Pancreas (tissue), 10 donors: ENCODE results near the gene HPN. TPM values are rescaled to one million over a fixed set of nuclear protein-coding genes. Genes with fewer than 3 reads are reported as not detected.

Experiments
- ATAC-seq, 4 donors: fragments of 200-7000 bp; cut with Tn5 transposase; one replicate each; pipeline versions ENCODE4 v1.8.0 to v1.9.1; 2020; ENCODE audit warnings: mild to moderate bottlenecking in 4 of 4, moderate library complexity in 4 of 4
- DNase-seq, 6 donors: peaks; one replicate each; pipeline ENCODE4 v3.0.0-alpha.2; 2020
- FAIRE-seq: peaks from 2 replicates; lab custom pipeline; 2012; peaks lifted over from hg19 to GRCh38; lab: Jason Lieb, UNC
- H3K27ac ChIP-seq, 4 donors: fragments of 200-600 bp; sonication (generic); 1 replicate in 3 of 4; 2 replicates in 1 of 4; pipeline versions ENCODE4 v1.5.0 to v1.8.0; 2020
- H3K27me3 ChIP-seq, 4 donors: fragments of 200-600 bp; one replicate each; pipeline ENCODE4 v1.8.0; 2021
- H3K36me3 ChIP-seq, 3 donors: fragments of 200-600 bp; sonication (generic) in 1 of 3; one replicate each; pipeline versions ENCODE4 v1.5.0 to v1.8.0; 2020 to 2021
- H3K4me1 ChIP-seq, 3 donors: fragments of 200-600 bp; one replicate each; pipeline ENCODE4 v1.8.0; 2021
- H3K4me3 ChIP-seq, 4 donors: fragments of 200-600 bp; sonication (generic) in 2 of 4; one replicate each; pipeline versions ENCODE4 v1.5.0 to v1.8.0; 2020 to 2021
- H3K9me3 ChIP-seq, 4 donors: fragments of 200-600 bp; one replicate each; pipeline ENCODE4 v1.8.0; 2021
- WGBS, 2 donors: extraction: QIAGEN DNeasy Blood & Tissue Kit; methylation state at CpG; one replicate each; pipeline ENCODE4 v1.1.7; 2013; 5-methylcytosine and 5-hydroxymethylcytosine counted together
- intact Hi-C, 3 donors: fragments of 100-400 bp; cut with DNase I; formaldehyde crosslinking; loops; one replicate each; pipeline versions ENCODE4 v1.11.1 to v1.14.2; 2022
- polyA plus RNA-seq, 2 donors: library from polyadenylated mRNA; stranded (reverse); fragments of 200-250 nt; gene quantifications; one replicate each; pipeline ENCODE4 v1.2.3, GENCODE V29; 2013
- total RNA-seq, 6 donors: library from RNA; stranded (reverse); fragmentation: NEBNext Ultra II Directional in 4 of 6; extraction: Animal tissue kit (Norgen Biotek cat#: 25700) in 4 of 6; gene quantifications; one replicate each; pipeline versions ENCODE4 v1.2.1 to v1.2.4, GENCODE V29; 2021 to 2023
- TF ChIP-seq, protein P1 (sequence below), 4 donors: fragments of 200-600 bp; sonication (generic) in 3 of 4; IDR thresholded peaks; one replicate each; pipeline versions ENCODE4 v1.5.0 to v1.8.0; 2021; ENCODE audit warnings: antibody characterized with exemption in 4 of 4
- donor health status: healthy with polysubstance abuse.
- donor health status: DM: no; HTN: no; CAD: no; lungs with moderate emphysema.
- donor health status: DM: no; HTN: no; CAD: no.
- donor health status: control.
- donor health status: control.
- donor health status: Bipolar disorder and iron deficiency.
- donor health status: DM: yes; HTN: yes; CAD: no.
- donor health status: DM: no; HTN: no; CAD: no.
- donor health status: DM: no; HTN: no; CAD: no.
- donor health status: DM: yes; HTN: yes; CAD: no.

The HPN gene
- total and polyA plus RNA-seq, 8 donors: 93.0 to 238 (median 124) TPM

DNA sequence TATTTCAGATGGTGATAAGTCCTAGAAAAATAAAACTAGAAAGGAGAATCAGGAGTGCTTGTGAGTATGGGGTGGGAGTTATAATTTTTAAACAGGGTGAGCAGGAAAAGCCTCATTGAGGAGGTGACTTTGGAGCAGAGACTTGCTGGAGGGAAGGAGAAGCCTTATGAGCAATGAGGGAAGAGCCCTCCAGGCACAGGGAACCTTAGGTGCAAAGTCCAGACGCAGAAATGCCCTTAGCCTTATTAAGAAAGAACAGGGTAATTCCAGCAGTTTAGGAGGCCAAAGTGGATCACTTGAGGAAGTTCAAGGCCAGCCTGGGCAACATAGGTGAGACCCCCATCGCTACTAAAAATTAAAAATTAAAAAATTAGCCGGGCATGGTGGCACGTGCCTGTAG, 53.1 kb downstream of the HPN start:
- Histone ChIP-seq H3K27me3 (no peaks in the 10 kb centered on the region), H3K4me3 (no peak overlapping the region), H3K4me1 (peaks cover 0 to 8% (median 5%) of the 10 kb centered on the region in 3 donors), H3K9me3 (no peaks in the 10 kb centered on the region), H3K36me3 (no peaks in the 10 kb centered on the region), H3K27ac (no peak overlapping the region)
- intact Hi-C loops: no loop called here
- DNase-seq: no peak
- TF ChIP-seq, protein P1, sequence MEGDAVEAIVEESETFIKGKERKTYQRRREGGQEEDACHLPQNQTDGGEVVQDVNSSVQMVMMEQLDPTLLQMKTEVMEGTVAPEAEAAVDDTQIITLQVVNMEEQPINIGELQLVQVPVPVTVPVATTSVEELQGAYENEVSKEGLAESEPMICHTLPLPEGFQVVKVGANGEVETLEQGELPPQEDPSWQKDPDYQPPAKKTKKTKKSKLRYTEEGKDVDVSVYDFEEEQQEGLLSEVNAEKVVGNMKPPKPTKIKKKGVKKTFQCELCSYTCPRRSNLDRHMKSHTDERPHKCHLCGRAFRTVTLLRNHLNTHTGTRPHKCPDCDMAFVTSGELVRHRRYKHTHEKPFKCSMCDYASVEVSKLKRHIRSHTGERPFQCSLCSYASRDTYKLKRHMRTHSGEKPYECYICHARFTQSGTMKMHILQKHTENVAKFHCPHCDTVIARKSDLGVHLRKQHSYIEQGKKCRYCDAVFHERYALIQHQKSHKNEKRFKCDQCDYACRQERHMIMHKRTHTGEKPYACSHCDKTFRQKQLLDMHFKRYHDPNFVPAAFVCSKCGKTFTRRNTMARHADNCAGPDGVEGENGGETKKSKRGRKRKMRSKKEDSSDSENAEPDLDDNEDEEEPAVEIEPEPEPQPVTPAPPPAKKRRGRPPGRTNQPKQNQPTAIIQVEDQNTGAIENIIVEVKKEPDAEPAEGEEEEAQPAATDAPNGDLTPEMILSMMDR (IDR thresholded peaks at IDR 0.05): no peak
- 88 to 91% methylated on average over 4 of the region's 4 CpGs for WGBS, 2 donors
- no peak for FAIRE-seq
- no peak for ATAC-seq

DNA sequence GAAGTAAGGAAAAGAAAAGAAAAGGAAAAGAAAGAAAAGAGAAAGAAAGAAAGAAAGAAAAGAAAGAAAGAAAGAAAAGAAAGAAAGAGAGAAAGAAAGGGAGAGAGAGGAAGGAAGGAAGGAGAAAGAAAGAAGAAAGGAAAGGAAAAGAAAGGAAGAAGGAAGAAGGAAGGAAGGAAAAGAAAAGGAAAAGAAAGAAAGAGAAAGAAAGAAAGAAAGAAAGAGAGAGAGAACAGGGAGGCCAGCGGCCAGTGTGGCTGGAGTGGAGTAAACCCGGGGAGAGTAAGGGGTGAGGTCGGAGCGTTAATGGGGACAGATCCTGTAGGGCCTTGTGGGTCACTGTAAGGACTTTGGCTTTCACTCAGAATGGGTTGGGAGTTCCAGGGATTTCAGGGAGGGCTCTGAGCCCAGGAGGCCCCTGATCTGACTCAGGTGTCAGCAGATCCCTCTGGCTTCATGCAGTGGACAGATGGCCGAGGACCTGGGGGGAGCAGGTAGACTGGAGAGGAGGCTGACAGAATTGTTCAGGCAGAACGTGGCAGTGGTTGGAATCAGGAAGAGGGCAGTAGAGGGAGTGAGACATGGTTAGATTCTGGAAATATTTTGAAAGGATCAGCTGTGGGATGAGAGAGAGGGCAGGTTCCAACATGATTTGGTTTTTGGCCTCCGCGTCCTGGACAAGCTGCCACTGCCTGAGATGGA, 54.3 kb downstream of the HPN start:
- intact Hi-C loops: no loop called here
- ATAC-seq (peak in 2 of 4 donors; percentile 5 to 31), DNase-seq (no peak), FAIRE-seq (no peak)
- Histone ChIP-seq H3K9me3 (no peaks in the 10 kb centered on the region), H3K4me3 (no peak overlapping the region), H3K4me1 (peaks cover 0 to 8% (median 5%) of the 10 kb centered on the region in 3 donors), H3K27ac (peak overlapping the region in 1 of 4 donors; percentile 2), H3K27me3 (no peaks in the 10 kb centered on the region), H3K36me3 (no peaks in the 10 kb centered on the region)
- 73% methylated on average over 8 of the region's 8 CpGs for WGBS, 2 donors
- TF ChIP-seq, protein P1 (IDR thresholded peaks at IDR 0.05): no peak

DNA sequence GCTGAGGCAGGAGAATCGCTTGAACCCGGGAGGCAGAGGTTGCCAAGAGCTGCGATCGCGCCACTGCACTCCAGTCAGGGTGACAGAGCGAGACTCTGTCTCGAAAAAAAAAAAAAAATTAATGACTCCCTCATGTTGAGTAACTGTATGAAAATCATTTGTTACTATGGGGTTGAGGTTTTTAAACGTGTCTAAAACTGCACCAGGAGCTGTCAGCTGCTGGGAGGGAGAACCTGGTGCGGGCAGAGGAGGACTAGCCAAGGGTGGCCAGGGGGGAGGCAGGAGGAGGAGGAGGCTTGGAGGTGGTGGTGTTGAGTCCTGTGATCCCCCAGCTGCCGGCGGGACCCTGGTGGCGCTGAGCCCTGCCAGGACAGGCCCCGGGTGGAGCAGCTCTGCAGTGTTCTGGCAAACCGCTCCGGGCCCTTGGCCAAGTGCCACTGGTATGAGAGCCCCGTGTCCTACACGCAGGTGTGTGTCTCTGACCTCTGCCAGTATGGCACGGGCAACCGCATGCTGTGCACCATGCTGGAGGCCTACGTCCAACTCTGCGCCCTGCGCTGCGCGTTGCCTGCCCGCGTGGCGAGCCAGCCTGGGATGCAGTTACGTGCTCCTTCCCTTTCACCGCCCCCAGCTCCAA, 57.0 kb downstream of the HPN start:
- ATAC-seq (peak; percentile 88 to 94 (median 93)), FAIRE-seq (no peak), DNase-seq (peak; percentile 77 to 97 (median 88))
- TF ChIP-seq, protein P1 (IDR thresholded peaks at IDR 0.05): no peak
- H3K27ac ChIP-seq: peak overlapping the region in 3 of 4 donors; percentile 6 to 29 (median 17)
- no peaks in the 10 kb centered on the region for H3K36me3 ChIP-seq
- peaks cover 0 to 8% (median 5%) of the 10 kb centered on the region in 3 donors for H3K4me1 ChIP-seq
- no peaks in the 10 kb centered on the region for H3K27me3 ChIP-seq
- no peak overlapping the region for H3K4me3 ChIP-seq
- 38 to 39% methylated on average over 24 to 29 of the region's 29 CpGs for WGBS, 2 donors
- intact Hi-C loops: no loop called here
- no peaks in the 10 kb centered on the region for H3K9me3 ChIP-seq

GRCh38 chr19:35099155-35099896, 57.8 kb downstream of the HPN start:
- ATAC-seq: peak in 1 of 4 donors; percentile 6
- Histone ChIP-seq H3K4me3 (no peak overlapping the region), H3K27ac (no peak overlapping the region), H3K27me3 (no peaks in the 10 kb centered on the region), H3K36me3 (no peaks in the 10 kb centered on the region), H3K4me1 (peaks cover 0 to 8% (median 5%) of the 10 kb centered on the region in 3 donors), H3K9me3 (no peaks in the 10 kb centered on the region)
- peak in 1 of 6 donors; percentile 61 for DNase-seq
- TF ChIP-seq, protein P1 (IDR thresholded peaks at IDR 0.05): no peak
- intact Hi-C loops: no loop called here
- WGBS, 2 donors: 91 to 95% methylated on average over 21 of the region's 21 CpGs
- FAIRE-seq: no peak
